K562 (cell line): ENCODE measurements around the gene EEF2. TPM values are rescaled to one million over a fixed set of nuclear protein-coding genes. Genes with fewer than 3 reads are reported as not detected.
A peak's percentile ranks its signal among the peaks of the same experiment; 100 is the strongest.

Experiments used
- ATAC-seq: fragments of 200-7000 bp; cut with Tn5 transposase; 3 replicates; pipeline ENCODE4 v1.9.1; 2020; ENCODE audit warnings: moderate library complexity
- BruUV-seq: library from RNA; stranded (reverse); fragments of 400-500 nt; replicated peaks from 2 replicates; lab custom pipeline; 2021; lab: Mats Ljungman, UMichigan
- CTCF ChIA-PET: fragments of 300-600 bp; formaldehyde crosslinking; extraction: SDS; loops from one replicate; lab custom pipeline; 2021; ENCODE audit warnings: low intra/inter-chr PET ratio; lab: Yijun Ruan, JAX
- POLR2A ChIA-PET: fragments of 300-600, 350-650 bp; sonication (Branson Sonifier 250); formaldehyde crosslinking; extraction: SDS; loops from one replicate; lab custom pipeline; 2021; ENCODE audit warnings: antibody characterized with exemption, inconsistent platforms; lab: Yijun Ruan, JAX
- DNase-seq, 4 experiments: peaks; one replicate each; pipeline versions ENCODE4 v3.0.0 to v3.0.0-alpha.2; 2011 to 2018; ENCODE audit warnings: low spot score in 3 of 4, mixed read lengths in 3 of 4; ENCODE audit errors: extremely low read depth in 1 of 4
- FAIRE-seq: peaks from 2 replicates; lab custom pipeline; 2011; peaks lifted over from hg19 to GRCh38; lab: Jason Lieb, UNC
- H2AFZ ChIP-seq: 2 replicates; pipeline ENCODE4 v1.6.0; 2011; ENCODE audit warnings: low read depth, low read length, control low read depth, inconsistent platforms
- H3K27ac ChIP-seq: fragments of 200-600 bp; 3 replicates; pipeline ENCODE4 v1.8.0; 2011; ENCODE audit warnings: low read depth, mild to moderate bottlenecking, control low read depth, inconsistent platforms, low read length, moderate library complexity, mixed read lengths; ENCODE audit errors: extremely low read depth
- H3K27me3 ChIP-seq, 2 experiments: fragments of 300-600 bp in 1 of 2; 2 replicates in 1 of 2; 3 replicates in 1 of 2; pipeline versions ENCODE4 v1.6.0 to v1.8.0; 2011; ENCODE audit warnings: inconsistent platforms in 2 of 2, low read length in 2 of 2, mild to moderate bottlenecking in 1 of 2, mixed read lengths in 1 of 2, moderate library complexity in 1 of 2; ENCODE audit not compliant: control insufficient read depth in 2 of 2, insufficient read depth in 2 of 2
- H3K36me3 ChIP-seq: fragments of 300-600 bp; 3 replicates; pipeline ENCODE4 v1.8.0; 2011; ENCODE audit warnings: mild to moderate bottlenecking, low read length, inconsistent platforms; ENCODE audit not compliant: control insufficient read depth, insufficient read depth
- H3K4me1 ChIP-seq, 2 experiments: fragments of 200-600 bp in 1 of 2; replicated peaks in 1 of 2; 2 replicates in 1 of 2; 3 replicates in 1 of 2; pipeline versions ENCODE4 v1.5.1 to v1.8.0; 2011; ENCODE audit warnings: inconsistent platforms in 2 of 2, low read length in 2 of 2, mild to moderate bottlenecking in 1 of 2, mixed read lengths in 1 of 2, moderate library complexity in 1 of 2; ENCODE audit not compliant: control insufficient read depth in 2 of 2, insufficient read depth in 2 of 2
- H3K4me2 ChIP-seq: 2 replicates; pipeline ENCODE4 v1.6.1; 2011; ENCODE audit warnings: low read length, control low read depth, inconsistent platforms, mixed read lengths; ENCODE audit not compliant: insufficient read depth
- H3K4me3 ChIP-seq: fragments of 200-600 bp; sonication (generic), shearing (Covaris generic); 2 replicates; pipeline ENCODE4 v1.5.1; 2016; ENCODE audit warnings: control low read depth, inconsistent platforms
- H3K79me2 ChIP-seq: fragments of 200-600 bp; 3 replicates; pipeline ENCODE4 v1.8.0; 2011; ENCODE audit warnings: low read length, inconsistent platforms; ENCODE audit not compliant: control insufficient read depth, insufficient read depth
- H3K9ac ChIP-seq, 2 experiments: 2 replicates each; pipeline versions ENCODE4 v1.6.0 to v1.6.1; 2011; ENCODE audit warnings: low read depth in 2 of 2, low read length in 2 of 2, control low read depth in 1 of 2, inconsistent platforms in 1 of 2, mild to moderate bottlenecking in 1 of 2, mixed read lengths in 1 of 2; ENCODE audit not compliant: insufficient read depth in 1 of 2
- H3K9me1 ChIP-seq: one replicate; pipeline ENCODE4 v1.6.0; 2011; ENCODE audit warnings: inconsistent platforms, mild to moderate bottlenecking, low read length, moderate library complexity; ENCODE audit not compliant: control insufficient read depth, insufficient read depth
- H3K9me3 ChIP-seq: replicated peaks from 2 replicates; pipeline ENCODE4 v1.5.1; 2011; ENCODE audit warnings: low read depth, low read length, inconsistent platforms; ENCODE audit not compliant: control insufficient read depth, insufficient read depth
- H4K20me1 ChIP-seq: replicated peaks from 2 replicates; pipeline ENCODE4 v1.6.1; 2011; ENCODE audit warnings: low read length, inconsistent platforms, mixed read lengths; ENCODE audit not compliant: control insufficient read depth, insufficient read depth
- ARID2 ChIP-seq: fragments of 450-650 bp; IDR thresholded peaks from 2 replicates; pipeline ENCODE4 v1.6.1; 2017; ENCODE audit warnings: antibody characterized with exemption, mild to moderate bottlenecking
- CREB1 ChIP-seq, 2 experiments: sonication (generic) in 1 of 2; formaldehyde crosslinking in 1 of 2; IDR thresholded peaks; 2 replicates each; pipeline versions ENCODE4 v1.6.1 to v1.8.0; 2012 to 2022; ENCODE audit warnings: inconsistent platforms in 1 of 2, mild to moderate bottlenecking in 1 of 2, missing genetic modification reagents in 1 of 2, moderate library complexity in 1 of 2
- MLLT1 ChIP-seq, 2 experiments: fragments of 450-650 bp; IDR thresholded peaks; 2 replicates each; pipeline ENCODE4 v1.6.1; 2016
- POLR2A ChIP-seq: fragments of 450-650 bp; conservative IDR thresholded peaks from 2 replicates; pipeline ENCODE4 v1.6.1; 2016
- RERE ChIP-seq: sonication (generic); formaldehyde crosslinking; IDR thresholded peaks from 2 replicates; pipeline ENCODE4 v1.8.0; 2023; ENCODE audit warnings: missing genetic modification reagents, mild to moderate bottlenecking, borderline replicate concordance
- RNF2 ChIP-seq: sonication (generic); IDR thresholded peaks from 2 replicates; pipeline ENCODE4 v1.6.1; 2016
- SIN3A ChIP-seq, 2 experiments: fragments of 150-350 bp in 1 of 2; IDR thresholded peaks; 2 replicates each; pipeline ENCODE4 v1.6.1; 2011 to 2016; ENCODE audit warnings: borderline replicate concordance in 2 of 2, low read depth in 2 of 2, low read length in 2 of 2, mild to moderate bottlenecking in 2 of 2, moderate library complexity in 2 of 2; ENCODE audit not compliant: control insufficient read depth in 1 of 2
- SRSF1 ChIP-seq: fragments of 200-400 bp; formaldehyde crosslinking; IDR thresholded peaks from 2 replicates; pipeline ENCODE4 v1.6.1; 2017; ENCODE audit warnings: mild to moderate bottlenecking, low read depth, low read length, moderate library complexity
- SUPT5H ChIP-seq: fragments of 450-650 bp; IDR thresholded peaks from 2 replicates; pipeline ENCODE4 v1.6.1; 2016
- ZC3H4 ChIP-seq: sonication (generic); formaldehyde crosslinking; IDR thresholded peaks from 2 replicates; pipeline ENCODE4 v1.9.0; 2021; ENCODE audit warnings: missing genetic modification reagents, borderline replicate concordance
- WGBS: fragments of 100-300 bp; shearing (Covaris generic); methylation state at CpG from one replicate; pipeline ENCODE4 v1.1.6; 2016; ENCODE audit warnings: low coverage, mixed read lengths; ENCODE audit not compliant: insufficient coverage; ENCODE audit errors: missing lambda C conversion rate; 5-methylcytosine and 5-hydroxymethylcytosine counted together
- in situ Hi-C: fragments of 300-500 bp; cut with MboI; formaldehyde crosslinking; loops from 4 replicates; pipeline ENCODE4 v1.15.0; 2018; ENCODE audit warnings: inconsistent platforms, mixed read lengths
- intact Hi-C: fragments of 100-400 bp; cut with micrococcal nuclease; formaldehyde crosslinking; loops from 2 replicates; pipeline ENCODE4 v1.14.2; 2022
- polyA plus RNA-seq, 8 experiments: library from polyadenylated mRNA; depleted of rRNA in 4 of 8; stranded (reverse) in 5 of 8; unstranded in 3 of 8; fragments of >200 nt; fragmentation: Nextera tagmentation in 2 of 8; fragmentation: Illumina TruSeq in 1 of 8; extraction: Ambion mirVana in 2 of 8; extraction: Trizol in 1 of 8; gene quantifications; 2 replicates each; pipeline versions ENCODE4 v1.2.1 to v1.2.3, GENCODE V29; 2011 to 2014; ENCODE audit warnings: inconsistent platforms in 1 of 8, missing spikeins in 1 of 8
- total RNA-seq, 7 experiments: library from RNA; depleted of rRNA in 6 of 7; stranded (reverse); fragments of >200 nt in 6 of 7; fragmentation: Illumina TruSeq in 2 of 7; extraction: Trizol in 2 of 7; gene quantifications; 2 replicates each; pipeline versions ENCODE4 v1.2.1 to v1.2.3, GENCODE V29; 2011 to 2021; ENCODE audit warnings: low replicate concordance in 1 of 7

Gene EEF2
- total and polyA plus RNA-seq, 9 of the 15 experiments (the other 6 are each of a cell fraction or from before 2014, with no cell fraction given): 372 to 3,003 (median 1,453) TPM

GRCh38 chr19:3977242-3978143 lies 7.8 kb downstream of the EEF2 start:
- H3K9me1 ChIP-seq: peaks cover 19% of the 10 kb centered on the region
- no peak overlapping the region for H3K27ac ChIP-seq
- FAIRE-seq (no peak), ATAC-seq (peak; percentile 5), DNase-seq (peak in 2 of 4 experiments; percentile 57 to 61)
- peaks cover 76% of the 10 kb centered on the region for H3K36me3 ChIP-seq
- in situ Hi-C loops (no loop called here), intact Hi-C loops (no loop called here)
- ChIA-PET CTCF (no interaction called here), POLR2A (interaction anchor here (0.6 to 9.7 kb wide), 5 partner anchors 7 to 27 kb away, joined by 3 to 215 read pairs (median 3); partner anchors contain the start of genes DAPK3 and EEF2)
- H3K9ac ChIP-seq: peak overlapping the region in 1 of 2 experiments; percentile 54; a peak in 2 of 4 replicates
- peaks cover 53% of the 10 kb centered on the region for H3K79me2 ChIP-seq
- peaks cover 65% of the 10 kb centered on the region for H4K20me1 ChIP-seq
- 93% methylated on average over 38 of the region's 59 CpGs for WGBS
- no peak overlapping the region for H2AFZ ChIP-seq
- H3K4me1 ChIP-seq: peaks cover 0 to 56% of the 10 kb centered on the region in 2 experiments; a peak in 2 of 5 replicates
- H3K4me3 ChIP-seq: no peak overlapping the region
- BruUV-seq: no TSS peak
- H3K27me3 ChIP-seq: no peaks in the 10 kb centered on the region
- H3K4me2 ChIP-seq: no peak overlapping the region
- H3K9me3 ChIP-seq: no peaks in the 10 kb centered on the region
- TF ChIP-seq ZC3H4: 0 out of 2 replicates have a peak, but pooled peaks have one; percentile 27
- peak; percentile 36 for TF ChIP-seq POLR2A
- peak; percentile 40; the same call in 1 of the 2 replicates for TF ChIP-seq CREB1 (IDR thresholded peaks at IDR 0.05)
- TF ChIP-seq CREB1 (CRISPR knock-in tag; IDR thresholded peaks at IDR 0.05): peak; percentile 28; the same call in 1 of the 2 replicates
- TF ChIP-seq SIN3A (IDR thresholded peaks at IDR 0.05; ENCODE audit: borderline replicate concordance in 2 of 2, control insufficient read depth in 1 of 2, low read depth in 2 of 2, low read length in 2 of 2): peak in 1 of 2 experiments; percentile 45; a peak in 1 of 4 replicates
- TF ChIP-seq RERE (CRISPR knock-in tag): 0 out of 2 replicates have a peak, but pooled peaks have one; percentile 72
- TF ChIP-seq ARID2: no peak
- peak in 1 of 2 experiments; percentile 37; a peak in 1 of 4 replicates for TF ChIP-seq MLLT1 (IDR thresholded peaks at IDR 0.05)
- no peak for TF ChIP-seq RNF2
- TF ChIP-seq SUPT5H: peak; percentile 49
- TF ChIP-seq SRSF1: 0 out of 2 replicates have a peak, but pooled peaks have one; percentile 57
